GM19463 (cell line): ENCODE data around the gene MORN1.
"Not testable (repeated sequence)": the region's sequence is repeated elsewhere in the genome, so short reads cannot be mapped to it uniquely, and the experiment has no call there.

Experiments
- ATAC-seq: cut with Tn5 transposase; IDR thresholded peaks from one replicate; pipeline ENCODE4 v1.9.1; 2021; ENCODE audit warnings: mild to moderate bottlenecking, moderate library complexity; ENCODE audit not compliant: unreplicated experiment

MORN1 gene

GRCh38 chr1:2297246-2298011 is 93.9 kb downstream of the MORN1 start:
- ATAC-seq, result no peak

GRCh38 chr1:2296614-2297013 is 94.7 kb downstream of the MORN1 start:
- ATAC-seq, result no peak

DNA sequence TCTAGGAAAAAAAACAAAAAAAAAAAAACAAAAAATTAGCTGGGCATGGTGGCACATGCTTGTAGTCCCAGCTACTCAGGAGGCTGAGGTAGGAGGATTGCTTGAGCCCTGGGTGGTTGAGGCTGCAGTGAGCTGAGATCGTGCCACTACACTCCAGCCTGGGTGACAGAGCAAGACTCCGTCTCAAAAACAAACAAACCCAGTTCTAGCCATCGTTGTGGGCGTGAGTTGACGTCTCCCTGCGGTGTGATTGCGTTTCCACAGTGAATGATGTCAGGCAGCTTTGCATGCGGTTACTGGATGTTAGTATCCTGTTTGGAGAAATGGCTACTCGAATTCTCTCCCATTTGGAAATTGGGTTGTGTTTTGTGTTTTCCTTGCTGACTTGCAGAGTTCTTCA is 95.1 kb downstream of the MORN1 start:
- ATAC-seq, result not testable (repeated sequence)

- no peak for ATAC-seq
Measured at GRCh38 chr1:2295526-2295925, 95.8 kb downstream of the MORN1 start.

DNA sequence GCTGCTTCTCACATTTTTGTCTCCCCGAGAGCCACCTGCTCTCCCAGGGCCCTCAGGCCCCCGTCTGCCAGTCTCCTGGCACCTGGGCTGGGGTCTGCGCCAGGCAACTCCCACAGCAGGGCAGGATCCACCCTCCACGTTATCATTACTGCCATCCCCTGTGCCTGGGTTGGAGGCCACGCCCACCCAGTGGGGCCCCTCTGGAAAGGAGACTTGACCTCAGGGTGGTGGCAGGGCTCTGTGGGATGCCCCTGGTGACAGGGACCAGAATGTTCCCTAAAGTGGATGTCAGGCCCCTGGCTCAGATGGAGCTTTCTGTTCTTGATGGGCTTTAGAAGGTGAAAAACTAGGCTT is 96.7 kb downstream of the MORN1 start:
- no peak for ATAC-seq

GRCh38 chr1:2294033-2294724 is 97.2 kb downstream of the MORN1 start:
- ATAC-seq, result no peak

GRCh38 chr1:2292725-2293450 is 98.5 kb downstream of the MORN1 start:
- ATAC-seq, result no peak

- ATAC-seq, result no peak
Measured at GRCh38 chr1:2291577-2291976, 99.8 kb downstream of the MORN1 start.

- peak; percentile 64 for ATAC-seq
Measured at GRCh38 chr1:2290595-2291510, 100.5 kb downstream of the MORN1 start.

GRCh38 chr1:2290171-2290578 is 101.2 kb downstream of the MORN1 start:
- no peak for ATAC-seq

DNA sequence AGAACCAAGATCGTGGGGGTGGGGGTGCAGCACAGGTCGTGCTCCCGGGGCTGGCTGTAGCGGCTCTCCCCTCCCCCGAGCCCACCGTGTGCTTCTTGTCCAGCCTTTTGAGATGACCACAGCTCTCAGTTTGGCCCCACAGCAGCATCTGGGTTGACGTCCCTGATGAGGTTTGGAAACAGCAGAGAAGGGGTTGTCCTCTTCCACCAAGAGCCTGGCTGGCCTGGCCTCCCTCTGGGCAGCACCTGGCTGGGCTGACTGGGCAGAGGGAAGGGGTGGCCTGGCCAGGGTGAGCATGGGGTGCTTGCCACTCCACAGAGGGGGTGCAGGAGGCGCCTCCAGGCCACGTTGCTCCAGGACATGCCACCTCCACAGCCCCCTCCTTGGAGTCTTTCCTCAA is 101.7 kb downstream of the MORN1 start:
- ATAC-seq, result no peak

GRCh38 chr1:2288816-2289536 is 102.4 kb downstream of the MORN1 start:
- ATAC-seq, result no peak

GRCh38 chr1:2288311-2288710 is 103.0 kb downstream of the MORN1 start:
- ATAC-seq, result no peak

DNA sequence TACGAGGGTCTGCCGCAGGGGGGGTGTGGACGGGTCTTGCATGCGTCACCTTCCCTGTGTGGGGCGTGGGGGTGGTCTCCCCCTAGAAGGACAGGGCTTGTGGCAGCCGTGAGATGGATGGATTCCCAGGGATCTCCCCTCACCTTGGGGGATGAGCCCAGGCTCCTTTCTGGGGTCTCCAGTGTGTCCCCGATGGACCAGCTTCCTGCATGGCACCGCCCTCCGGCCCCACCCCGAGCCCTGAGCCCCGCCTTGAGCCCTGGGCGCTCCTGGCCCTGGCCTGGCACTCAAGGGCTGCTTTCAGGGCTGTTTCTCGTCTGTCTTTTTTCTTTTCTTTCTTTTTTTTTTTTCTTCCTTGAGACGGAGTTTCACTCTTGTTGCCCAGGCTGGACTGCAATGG is 103.7 kb downstream of the MORN1 start:
- ATAC-seq, result no peak

GRCh38 chr1:2286923-2287322 is 104.4 kb downstream of the MORN1 start:
- no peak for ATAC-seq

DNA sequence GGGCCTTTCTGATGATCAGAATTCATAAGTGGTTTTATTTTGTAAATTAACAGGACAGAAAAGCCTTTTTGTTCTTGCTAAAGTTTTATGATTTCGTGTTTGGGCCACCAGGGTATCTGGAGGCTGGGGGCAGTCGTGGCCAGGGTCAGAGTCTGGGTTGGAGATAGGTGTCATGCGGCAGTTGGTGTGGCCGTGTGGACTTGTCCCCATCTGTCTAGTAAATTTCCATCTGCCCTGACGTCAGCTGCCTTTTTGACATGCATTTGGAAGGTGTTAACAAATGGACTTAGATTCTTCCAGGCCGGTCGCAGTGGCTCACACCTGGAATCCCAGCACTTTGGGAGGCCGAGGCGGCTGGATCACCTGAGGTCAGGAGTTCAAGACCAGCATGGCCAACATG is 106.4 kb downstream of the MORN1 start:
- no peak for ATAC-seq

GRCh38 chr1:2283991-2284895 is 107.1 kb downstream of the MORN1 start:
- ATAC-seq, result no peak

DNA sequence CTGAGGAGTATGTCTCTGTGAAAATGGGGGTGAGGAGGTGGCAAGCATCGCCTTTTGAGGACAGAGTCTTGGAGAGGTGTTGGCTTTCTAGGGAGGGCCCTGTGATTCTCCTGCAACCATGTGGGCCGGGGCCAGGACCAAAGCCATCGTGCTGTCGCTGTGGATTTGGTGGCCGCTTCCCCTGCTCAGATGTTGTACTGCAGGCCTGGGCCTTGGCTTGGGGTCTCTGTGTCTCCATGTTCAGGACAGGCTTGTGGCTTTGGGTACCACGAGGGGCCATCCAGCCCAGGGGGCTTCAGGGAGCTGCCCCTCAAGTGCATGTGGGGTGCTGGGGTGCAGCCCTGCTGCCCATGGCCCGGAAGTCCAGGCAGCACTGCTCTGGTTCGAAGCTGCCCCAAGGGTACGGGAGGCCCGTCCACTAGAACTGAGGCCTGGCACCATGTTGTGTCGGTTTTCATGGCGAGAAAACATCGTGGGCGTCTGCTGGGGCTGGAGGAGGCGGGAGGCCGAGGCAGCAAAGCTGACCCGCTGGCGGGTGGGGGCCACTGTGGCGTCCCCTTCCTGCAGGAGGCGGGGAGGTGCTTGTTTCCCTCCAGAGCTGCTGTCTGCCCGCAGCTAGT is 107.9 kb downstream of the MORN1 start:
- ATAC-seq, result no peak
